ENCODE data around the gene CCDC159. TPM values are rescaled to one million over a fixed set of nuclear protein-coding genes. Genes with fewer than 3 reads are reported as not detected.

CCDC159 gene
- total and polyA plus RNA-seq, 2 of the 13 experiments (the other 11 are each of a cell fraction or from before 2014, with no cell fraction given), result 1.7 to 6.3 TPM

- TF ChIP-seq ZNF362 (CRISPR knock-in tag; IDR thresholded peaks at IDR 0.05; ENCODE audit: borderline replicate concordance), result 0 out of 2 replicates have a peak, but pooled peaks have one; percentile 46
- TF ChIP-seq MED8 (CRISPR knock-in tag; IDR thresholded peaks at IDR 0.05; ENCODE audit: insufficient replicate concordance), result no peak
- no peak for TF ChIP-seq ATF6 (CRISPR knock-in tag; conservative IDR thresholded peaks at IDR 0.05)
- TF ChIP-seq ZNF512B (CRISPR knock-in tag; IDR thresholded peaks at IDR 0.05; ENCODE audit: borderline replicate concordance), result no peak
- TF ChIP-seq ZNF276 (CRISPR knock-in tag; IDR thresholded peaks at IDR 0.05; ENCODE audit: low read depth), result no peak
- no peak for TF ChIP-seq HOXA5 (CRISPR knock-in tag; IDR thresholded peaks at IDR 0.05)
- no peak for TF ChIP-seq ZNF44 (CRISPR knock-in tag; IDR thresholded peaks at IDR 0.05)
- peak; percentile 40; the same call in 1 of the 2 replicates for TF ChIP-seq TFDP2 (CRISPR knock-in tag; IDR thresholded peaks at IDR 0.05)
- TF ChIP-seq HOXA9 (CRISPR knock-in tag; IDR thresholded peaks at IDR 0.05; ENCODE audit: borderline replicate concordance), result no peak
- no peak for TF ChIP-seq TEF (CRISPR knock-in tag; IDR thresholded peaks at IDR 0.05)
- no peak for TF ChIP-seq NPAS2 (CRISPR knock-in tag; IDR thresholded peaks at IDR 0.05; ENCODE audit: borderline replicate concordance)
- peak; percentile 93 for TF ChIP-seq ZNF605 (CRISPR knock-in tag; IDR thresholded peaks at IDR 0.05)
- TF ChIP-seq ZNF562 (CRISPR knock-in tag; IDR thresholded peaks at IDR 0.05; ENCODE audit: borderline replicate concordance), result no peak
- TF ChIP-seq SIX4 (CRISPR knock-in tag; IDR thresholded peaks at IDR 0.05), result no peak
- TF ChIP-seq HNRNPL (IDR thresholded peaks at IDR 0.05; ENCODE audit: low read depth, low read length), result no peak
- no peak for TF ChIP-seq AGO1 (IDR thresholded peaks at IDR 0.05; ENCODE audit: low read depth, low read length, poor library complexity, severe bottlenecking)
- peak; percentile 39; the same call in 1 of the 2 replicates for TF ChIP-seq ZNF235 (CRISPR knock-in tag; IDR thresholded peaks at IDR 0.05; ENCODE audit: borderline replicate concordance)
- TF ChIP-seq ZNF781 (CRISPR knock-in tag; IDR thresholded peaks at IDR 0.05; ENCODE audit: borderline replicate concordance, not compliant biosample characterization), result peak; percentile 20
Measured at GRCh38 chr19:11375143-11375948, 29.0 kb downstream of the CCDC159 start (continued).
